ENCODE results near the gene PREX1. TPM values are rescaled to one million over a fixed set of nuclear protein-coding genes. Genes with fewer than 3 reads are reported as not detected.
A peak's percentile ranks its signal among the peaks of the same experiment; 100 is the strongest.

The PREX1 gene
- total RNA-seq, 3 donors from 2014 or later, result 9.9 to 14.1 (median 13.5) TPM

DNA sequence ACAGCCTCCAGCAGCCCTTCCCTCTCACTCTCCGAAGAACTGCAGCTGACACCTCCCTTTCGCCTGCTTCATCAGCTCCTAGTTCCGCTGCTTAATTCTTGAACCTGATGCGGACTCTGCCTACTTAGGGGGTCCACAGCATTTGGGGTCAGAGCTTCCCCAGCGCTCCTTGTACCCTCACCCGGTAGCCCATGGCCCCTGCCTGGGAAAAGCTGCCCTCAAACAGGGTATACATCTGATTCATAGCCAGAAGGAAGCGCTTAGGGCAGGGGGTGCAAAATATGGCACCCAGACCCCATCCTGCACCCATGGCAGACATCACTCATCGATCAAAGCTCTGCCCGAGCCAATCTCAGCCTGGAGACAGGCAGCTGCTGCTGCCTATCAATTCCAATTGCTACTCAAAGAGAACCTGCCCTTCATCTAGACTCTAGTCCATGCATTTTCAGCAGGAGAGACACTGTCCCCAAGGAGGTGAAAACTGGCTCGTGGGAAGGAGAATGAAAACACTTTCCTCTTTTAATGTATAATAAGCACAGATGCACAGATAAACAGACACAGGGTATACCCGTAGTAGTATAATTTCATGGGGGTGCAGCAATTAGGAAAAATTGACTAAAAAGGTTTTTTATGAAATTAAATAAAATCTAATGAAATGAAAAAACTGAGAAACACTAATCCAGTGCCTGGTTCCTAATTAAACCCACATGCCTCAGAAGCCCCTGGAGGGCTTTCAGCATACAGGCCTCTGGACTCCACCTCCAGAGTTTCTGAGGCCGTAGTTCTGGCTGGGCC lies 194.8 kb downstream of the PREX1 start:
- H3K36me3 ChIP-seq (ENCODE audit: low read depth), result no peaks in the 10 kb centered on the region
- no peaks in the 10 kb centered on the region for H3K4me1 ChIP-seq (ENCODE audit: low read depth)

DNA sequence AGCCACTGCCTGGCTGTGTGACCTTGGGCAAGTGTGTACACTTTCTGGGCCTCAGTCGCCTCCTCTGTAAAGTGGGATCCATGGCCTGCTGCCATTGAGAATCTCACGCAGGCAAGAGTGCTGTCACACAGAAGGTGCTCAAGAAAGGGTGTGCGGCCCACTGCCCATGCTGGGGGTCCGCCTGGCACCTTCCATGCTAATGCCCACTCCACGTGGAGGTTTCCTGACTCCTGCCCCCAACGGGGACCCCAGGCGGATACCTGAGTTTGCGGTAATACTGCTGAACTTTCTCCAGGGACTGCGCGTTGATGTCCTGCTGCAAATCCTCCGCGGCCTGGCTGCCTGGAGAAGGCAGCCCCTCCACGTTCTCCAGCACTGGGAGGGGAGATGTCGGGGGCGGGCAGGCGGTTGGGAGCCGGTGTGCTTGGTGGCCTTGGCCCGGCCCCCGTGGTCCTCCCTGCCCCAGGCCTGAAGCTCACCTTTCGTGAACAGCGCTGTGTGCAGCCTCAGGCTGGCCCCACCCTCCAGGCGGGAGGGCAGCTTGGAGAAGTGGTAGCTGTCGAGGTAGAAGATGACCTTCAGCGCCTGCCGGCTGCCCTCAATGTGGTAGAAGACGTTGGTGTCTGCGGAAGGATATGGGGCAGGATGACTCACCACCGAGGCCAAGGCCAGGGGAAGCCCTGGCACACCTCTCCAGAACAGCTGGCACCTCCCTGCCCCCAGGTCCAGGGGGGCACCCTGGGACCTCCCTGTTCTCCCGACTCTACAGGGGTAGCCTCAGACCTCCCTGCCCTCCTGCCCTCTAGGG lies 195.6 kb downstream of the PREX1 start:
- Histone ChIP-seq H3K4me3 (no peak overlapping the region), H3K4me1 (ENCODE audit: low read depth) (no peaks in the 10 kb centered on the region), H3K9me3 (no peaks in the 10 kb centered on the region), H3K36me3 (ENCODE audit: low read depth) (no peaks in the 10 kb centered on the region)
- intact Hi-C loops (cut with DNase I, micrococcal nuclease), result no loop called here
- TF ChIP-seq, protein P1, sequence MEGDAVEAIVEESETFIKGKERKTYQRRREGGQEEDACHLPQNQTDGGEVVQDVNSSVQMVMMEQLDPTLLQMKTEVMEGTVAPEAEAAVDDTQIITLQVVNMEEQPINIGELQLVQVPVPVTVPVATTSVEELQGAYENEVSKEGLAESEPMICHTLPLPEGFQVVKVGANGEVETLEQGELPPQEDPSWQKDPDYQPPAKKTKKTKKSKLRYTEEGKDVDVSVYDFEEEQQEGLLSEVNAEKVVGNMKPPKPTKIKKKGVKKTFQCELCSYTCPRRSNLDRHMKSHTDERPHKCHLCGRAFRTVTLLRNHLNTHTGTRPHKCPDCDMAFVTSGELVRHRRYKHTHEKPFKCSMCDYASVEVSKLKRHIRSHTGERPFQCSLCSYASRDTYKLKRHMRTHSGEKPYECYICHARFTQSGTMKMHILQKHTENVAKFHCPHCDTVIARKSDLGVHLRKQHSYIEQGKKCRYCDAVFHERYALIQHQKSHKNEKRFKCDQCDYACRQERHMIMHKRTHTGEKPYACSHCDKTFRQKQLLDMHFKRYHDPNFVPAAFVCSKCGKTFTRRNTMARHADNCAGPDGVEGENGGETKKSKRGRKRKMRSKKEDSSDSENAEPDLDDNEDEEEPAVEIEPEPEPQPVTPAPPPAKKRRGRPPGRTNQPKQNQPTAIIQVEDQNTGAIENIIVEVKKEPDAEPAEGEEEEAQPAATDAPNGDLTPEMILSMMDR (IDR thresholded peaks at IDR 0.05), result no peak
- ATAC-seq (no peak), DNase-seq (peak in 1 of 3 donors; percentile 5)

More for the DNA sequence above, 194.8 kb downstream of the PREX1 start:
- Histone ChIP-seq H3K4me3 (no peak overlapping the region), H3K9me3 (no peaks in the 10 kb centered on the region)
- no peak for ATAC-seq
- TF ChIP-seq, protein P1 (IDR thresholded peaks at IDR 0.05), result no peak
- intact Hi-C loops (cut with DNase I, micrococcal nuclease), result no loop called here
- peak in 1 of 3 donors; percentile 7 for DNase-seq

DNA sequence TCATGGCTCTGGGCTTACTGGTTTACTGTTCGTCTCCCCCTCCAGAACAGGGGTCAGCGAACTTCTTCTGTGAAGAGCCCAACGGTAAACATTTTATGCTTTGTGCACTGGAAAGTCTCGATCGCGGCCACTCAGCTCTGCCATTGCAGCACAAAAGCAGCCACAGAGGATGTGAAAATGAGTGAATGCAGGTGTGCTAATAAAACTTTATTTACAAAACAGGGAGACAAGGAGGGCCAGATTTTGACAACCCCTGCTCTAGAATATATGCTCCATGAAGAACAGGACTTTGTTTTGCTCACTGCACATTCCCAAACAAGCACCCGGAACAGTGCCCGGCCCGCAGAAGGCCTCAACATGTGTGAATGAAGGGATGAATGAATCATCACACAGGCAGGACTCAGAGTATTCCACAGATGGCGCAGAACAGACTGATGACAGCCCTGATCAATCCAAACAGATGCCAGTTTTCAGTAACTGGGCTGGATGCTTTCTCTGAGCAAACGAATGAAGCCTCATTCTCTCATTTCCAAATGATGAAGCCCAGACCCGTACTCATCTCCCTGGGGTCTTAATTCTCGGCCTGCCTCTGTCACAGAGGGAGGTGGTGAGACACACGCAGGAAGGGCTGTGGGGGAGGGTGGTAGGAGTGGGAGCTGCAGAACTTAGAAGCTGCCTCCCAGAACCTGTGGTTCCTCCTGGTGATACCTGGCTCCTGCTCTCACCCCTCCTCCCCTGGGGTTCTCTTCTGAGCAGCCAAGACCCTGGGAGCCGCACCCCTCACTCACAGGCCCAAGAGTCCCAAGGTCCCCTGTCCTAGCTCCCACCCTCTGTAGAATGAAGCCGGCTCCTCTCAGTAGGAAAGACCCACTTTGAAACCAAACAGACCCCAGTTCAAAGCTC lies 196.4 kb downstream of the PREX1 start:
- intact Hi-C loops (cut with DNase I, micrococcal nuclease), result no loop called here
- Histone ChIP-seq H3K9me3 (no peaks in the 10 kb centered on the region), H3K4me1 (ENCODE audit: low read depth) (no peaks in the 10 kb centered on the region), H3K4me3 (no peak overlapping the region), H3K36me3 (ENCODE audit: low read depth) (no peaks in the 10 kb centered on the region)
- DNase-seq (peak in 1 of 3 donors; percentile 9), ATAC-seq (no peak)
- TF ChIP-seq, protein P1 (IDR thresholded peaks at IDR 0.05), result no peak

DNA sequence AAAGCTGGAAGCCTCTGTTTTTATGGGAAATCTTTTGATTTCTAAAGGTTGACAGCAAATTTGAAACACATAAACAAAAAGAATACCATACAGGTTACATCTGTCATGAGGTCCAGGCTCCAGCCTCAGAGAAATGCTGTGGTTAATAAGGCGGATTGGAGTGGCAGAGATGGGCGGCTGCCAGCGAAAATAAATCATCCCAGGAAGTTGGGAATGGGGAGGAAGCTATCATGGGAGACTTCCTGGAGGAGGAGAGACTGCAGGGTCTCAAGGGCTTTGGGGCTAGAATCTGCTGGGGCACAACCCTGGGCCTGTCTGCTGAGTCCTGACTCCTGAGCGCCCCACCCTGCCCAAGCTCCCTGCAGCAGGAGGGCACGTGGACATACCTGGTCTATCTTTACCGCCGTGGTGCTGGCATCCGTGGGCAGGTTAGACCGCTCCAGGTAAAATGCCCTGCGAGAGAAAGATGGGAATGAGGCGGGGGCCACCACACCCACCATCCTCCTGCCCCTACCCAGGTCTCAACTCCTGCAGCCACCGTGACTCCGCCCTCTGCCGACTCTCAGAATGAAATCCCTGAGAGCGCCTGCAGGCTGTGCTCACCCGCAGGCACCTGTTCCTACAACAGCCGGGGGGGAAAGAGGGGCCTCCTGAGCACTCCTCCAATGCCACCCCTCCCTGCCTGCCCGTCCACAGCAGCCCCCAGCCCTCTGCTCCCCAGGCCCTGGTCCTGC lies 197.3 kb downstream of the PREX1 start:
- intact Hi-C loops (cut with DNase I, micrococcal nuclease), result no loop called here
- H3K36me3 ChIP-seq (ENCODE audit: low read depth), result no peaks in the 10 kb centered on the region
- DNase-seq, result peak in 1 of 3 donors; percentile 20

More for the DNA sequence above, 197.3 kb downstream of the PREX1 start:
- ATAC-seq, result no peak
- no peak overlapping the region for H3K4me3 ChIP-seq
- no peaks in the 10 kb centered on the region for H3K4me1 ChIP-seq (ENCODE audit: low read depth)
- H3K9me3 ChIP-seq, result no peaks in the 10 kb centered on the region
- TF ChIP-seq, protein P1 (IDR thresholded peaks at IDR 0.05), result no peak

All from mucosa of descending colon (tissue), 3 donors.